Measurements from ENCODE around the gene TMEM181.

GRCh38 chr6:158643836-158644230, 83.9 kb downstream of the TMEM181 start:
- no peak for TF ChIP-seq CEBPB (IDR thresholded peaks at IDR 0.05; ENCODE audit: borderline replicate concordance, low read depth, low read length)
- TF ChIP-seq RAD21 (CRISPR knock-in tag; IDR thresholded peaks at IDR 0.05), result no peak
- TF ChIP-seq, protein P1, sequence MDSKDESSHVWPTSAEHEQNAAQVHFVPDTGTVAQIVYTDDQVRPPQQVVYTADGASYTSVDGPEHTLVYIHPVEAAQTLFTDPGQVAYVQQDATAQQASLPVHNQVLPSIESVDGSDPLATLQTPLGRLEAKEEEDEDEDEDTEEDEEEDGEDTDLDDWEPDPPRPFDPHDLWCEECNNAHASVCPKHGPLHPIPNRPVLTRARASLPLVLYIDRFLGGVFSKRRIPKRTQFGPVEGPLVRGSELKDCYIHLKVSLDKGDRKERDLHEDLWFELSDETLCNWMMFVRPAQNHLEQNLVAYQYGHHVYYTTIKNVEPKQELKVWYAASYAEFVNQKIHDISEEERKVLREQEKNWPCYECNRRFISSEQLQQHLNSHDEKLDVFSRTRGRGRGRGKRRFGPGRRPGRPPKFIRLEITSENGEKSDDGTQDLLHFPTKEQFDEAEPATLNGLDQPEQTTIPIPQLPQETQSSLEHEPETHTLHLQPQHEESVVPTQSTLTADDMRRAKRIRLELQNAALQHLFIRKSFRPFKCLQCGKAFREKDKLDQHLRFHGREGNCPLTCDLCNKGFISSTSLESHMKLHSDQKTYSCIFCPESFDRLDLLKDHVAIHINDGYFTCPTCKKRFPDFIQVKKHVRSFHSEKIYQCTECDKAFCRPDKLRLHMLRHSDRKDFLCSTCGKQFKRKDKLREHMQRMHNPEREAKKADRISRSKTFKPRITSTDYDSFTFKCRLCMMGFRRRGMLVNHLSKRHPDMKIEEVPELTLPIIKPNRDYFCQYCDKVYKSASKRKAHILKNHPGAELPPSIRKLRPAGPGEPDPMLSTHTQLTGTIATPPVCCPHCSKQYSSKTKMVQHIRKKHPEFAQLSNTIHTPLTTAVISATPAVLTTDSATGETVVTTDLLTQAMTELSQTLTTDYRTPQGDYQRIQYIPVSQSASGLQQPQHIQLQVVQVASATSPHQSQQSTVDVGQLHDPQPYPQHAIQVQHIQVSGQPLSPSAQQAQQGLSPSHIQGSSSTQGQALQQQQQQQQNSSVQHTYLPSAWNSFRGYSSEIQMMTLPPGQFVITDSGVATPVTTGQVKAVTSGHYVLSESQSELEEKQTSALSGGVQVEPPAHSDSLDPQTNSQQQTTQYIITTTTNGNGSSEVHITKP (CRISPR knock-in tag; IDR thresholded peaks at IDR 0.05; ENCODE audit: low read depth), result no peak
- TF ChIP-seq IRF2 (CRISPR knock-in tag; IDR thresholded peaks at IDR 0.05), result no peak
- no peak for TF ChIP-seq POLR2A (IDR thresholded peaks at IDR 0.05; ENCODE audit: insufficient read depth in 1 of 2, low read depth in 2 of 2, low read length in 2 of 2)
- TF ChIP-seq RFXANK (CRISPR knock-in tag; IDR thresholded peaks at IDR 0.05), result no peak
- no peak for TF ChIP-seq DMAP1 (CRISPR knock-in tag; IDR thresholded peaks at IDR 0.05)
- TF ChIP-seq CTCF (CRISPR knock-in tag; IDR thresholded peaks at IDR 0.05), result no peak
- no peak for TF ChIP-seq ZNF280B (CRISPR knock-in tag; IDR thresholded peaks at IDR 0.05; ENCODE audit: borderline replicate concordance)
- TF ChIP-seq CEBPG (CRISPR knock-in tag; IDR thresholded peaks at IDR 0.05), result no peak

Data from HepG2 (cell line).